Measurements from ENCODE around the gene GRAMD1B.

GRAMD1B gene

GRCh38 chr11:123388640-123389039 lies 41.4 kb upstream of the GRAMD1B start:
- TF ChIP-seq, protein P1, sequence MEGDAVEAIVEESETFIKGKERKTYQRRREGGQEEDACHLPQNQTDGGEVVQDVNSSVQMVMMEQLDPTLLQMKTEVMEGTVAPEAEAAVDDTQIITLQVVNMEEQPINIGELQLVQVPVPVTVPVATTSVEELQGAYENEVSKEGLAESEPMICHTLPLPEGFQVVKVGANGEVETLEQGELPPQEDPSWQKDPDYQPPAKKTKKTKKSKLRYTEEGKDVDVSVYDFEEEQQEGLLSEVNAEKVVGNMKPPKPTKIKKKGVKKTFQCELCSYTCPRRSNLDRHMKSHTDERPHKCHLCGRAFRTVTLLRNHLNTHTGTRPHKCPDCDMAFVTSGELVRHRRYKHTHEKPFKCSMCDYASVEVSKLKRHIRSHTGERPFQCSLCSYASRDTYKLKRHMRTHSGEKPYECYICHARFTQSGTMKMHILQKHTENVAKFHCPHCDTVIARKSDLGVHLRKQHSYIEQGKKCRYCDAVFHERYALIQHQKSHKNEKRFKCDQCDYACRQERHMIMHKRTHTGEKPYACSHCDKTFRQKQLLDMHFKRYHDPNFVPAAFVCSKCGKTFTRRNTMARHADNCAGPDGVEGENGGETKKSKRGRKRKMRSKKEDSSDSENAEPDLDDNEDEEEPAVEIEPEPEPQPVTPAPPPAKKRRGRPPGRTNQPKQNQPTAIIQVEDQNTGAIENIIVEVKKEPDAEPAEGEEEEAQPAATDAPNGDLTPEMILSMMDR (IDR thresholded peaks at IDR 0.05; ENCODE audit: low read depth, low read length) = no peak
- H3K4me3 ChIP-seq (ENCODE audit: low read depth, low read length) = no peak overlapping the region

DNA sequence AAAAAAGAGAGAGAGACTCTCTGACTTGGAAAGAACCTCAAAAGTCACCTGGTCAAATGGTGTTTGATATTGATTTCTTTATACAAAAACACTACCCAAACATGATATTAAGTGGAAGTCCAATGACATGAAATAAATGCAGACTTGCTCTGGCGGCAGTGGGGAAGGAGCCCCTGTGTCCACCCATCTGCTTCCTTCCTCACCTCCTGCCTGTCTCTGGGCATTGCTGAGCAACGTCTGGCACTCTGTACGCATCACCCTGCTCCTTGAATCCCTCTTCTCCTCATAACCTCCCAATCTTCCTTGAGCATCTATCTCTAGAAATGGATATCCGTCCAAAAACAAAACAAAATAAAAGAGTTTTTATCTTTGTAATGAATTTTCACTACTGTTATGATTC lies 39.9 kb upstream of the GRAMD1B start:
- TF ChIP-seq, protein P1 (IDR thresholded peaks at IDR 0.05; ENCODE audit: low read depth, low read length) = no peak
- H3K4me3 ChIP-seq (ENCODE audit: low read depth, low read length) = no peak overlapping the region

DNA sequence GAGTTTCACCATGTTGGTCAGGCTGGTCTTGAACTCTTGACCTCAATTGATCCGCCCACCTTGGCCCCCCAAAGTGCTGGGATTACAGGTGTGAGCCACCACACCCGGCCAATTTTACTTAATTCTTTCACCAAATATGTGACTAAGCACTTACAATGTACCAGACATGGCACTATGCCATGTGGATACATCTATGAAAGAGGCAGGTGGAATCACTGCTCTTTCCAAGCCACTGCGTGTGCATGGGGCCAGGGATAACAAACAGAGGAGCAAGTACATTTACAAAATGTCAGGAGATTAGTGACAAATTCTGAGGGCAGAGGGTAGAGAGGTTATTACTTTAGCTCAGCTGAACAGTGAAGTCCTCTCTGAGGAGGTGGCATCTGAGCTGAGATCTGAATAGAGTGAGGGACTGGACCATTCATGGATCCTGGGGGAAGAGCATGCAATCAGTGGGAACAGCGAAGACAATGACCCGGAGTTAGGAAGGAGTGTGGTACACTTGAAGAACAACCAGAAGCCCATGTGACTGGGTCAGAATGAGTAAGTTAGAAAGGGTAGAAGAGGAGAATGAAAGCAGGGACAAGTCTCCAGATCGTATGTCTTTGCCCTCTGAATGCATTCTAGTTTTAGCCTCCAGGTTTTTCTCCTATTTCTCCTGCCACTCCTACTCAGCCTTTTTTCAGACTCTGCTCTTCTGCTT lies 38.3 kb upstream of the GRAMD1B start:
- TF ChIP-seq, protein P1 (IDR thresholded peaks at IDR 0.05; ENCODE audit: low read depth, low read length) = no peak
- no peak overlapping the region for H3K4me3 ChIP-seq (ENCODE audit: low read depth, low read length)

DNA sequence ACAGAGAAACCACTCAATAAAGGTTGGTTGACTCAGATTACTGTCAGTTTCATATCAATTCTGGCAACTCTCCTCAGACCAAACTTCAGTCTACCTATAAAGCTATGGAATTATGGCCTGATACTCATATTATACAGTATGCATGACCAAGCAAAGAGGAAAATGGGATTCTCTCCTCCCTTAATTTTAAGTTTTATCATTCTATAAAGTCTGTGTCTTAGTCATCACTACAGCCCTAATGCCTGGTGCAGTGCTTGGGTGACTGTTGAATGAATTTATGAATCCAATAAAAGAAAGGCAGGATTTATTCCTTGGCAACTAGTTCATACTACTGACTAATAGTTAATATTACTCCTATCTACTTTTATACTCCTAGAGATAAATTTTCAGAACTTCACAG lies 37.6 kb upstream of the GRAMD1B start:
- no peak overlapping the region for H3K4me3 ChIP-seq (ENCODE audit: low read depth, low read length)
- TF ChIP-seq, protein P1 (IDR thresholded peaks at IDR 0.05; ENCODE audit: low read depth, low read length) = no peak

DNA sequence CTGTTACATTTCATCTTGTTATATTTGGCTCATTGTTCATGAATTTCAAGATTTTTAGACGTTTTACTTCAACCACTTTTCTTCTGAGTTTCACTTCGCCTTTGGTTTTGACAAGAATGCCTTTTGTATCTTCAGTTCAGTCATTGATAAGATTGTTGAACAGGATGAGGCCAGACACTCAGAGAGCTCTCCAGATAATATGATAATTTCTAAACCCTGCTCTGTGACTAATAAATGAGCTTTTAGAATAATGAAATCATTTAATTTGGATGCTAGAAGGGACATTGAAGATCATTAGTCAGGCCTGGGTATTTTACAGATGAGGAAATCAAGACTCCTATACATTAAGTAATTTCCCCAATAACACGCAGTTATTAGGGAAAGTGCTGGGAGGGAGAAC lies 37.2 kb upstream of the GRAMD1B start:
- TF ChIP-seq, protein P1 (IDR thresholded peaks at IDR 0.05; ENCODE audit: low read depth, low read length) = no peak
- no peak overlapping the region for H3K4me3 ChIP-seq (ENCODE audit: low read depth, low read length)

GRCh38 chr11:123393312-123393927 lies 36.6 kb upstream of the GRAMD1B start:
- TF ChIP-seq, protein P1 (IDR thresholded peaks at IDR 0.05; ENCODE audit: low read depth, low read length) = no peak
- no peak overlapping the region for H3K4me3 ChIP-seq (ENCODE audit: low read depth, low read length)

DNA sequence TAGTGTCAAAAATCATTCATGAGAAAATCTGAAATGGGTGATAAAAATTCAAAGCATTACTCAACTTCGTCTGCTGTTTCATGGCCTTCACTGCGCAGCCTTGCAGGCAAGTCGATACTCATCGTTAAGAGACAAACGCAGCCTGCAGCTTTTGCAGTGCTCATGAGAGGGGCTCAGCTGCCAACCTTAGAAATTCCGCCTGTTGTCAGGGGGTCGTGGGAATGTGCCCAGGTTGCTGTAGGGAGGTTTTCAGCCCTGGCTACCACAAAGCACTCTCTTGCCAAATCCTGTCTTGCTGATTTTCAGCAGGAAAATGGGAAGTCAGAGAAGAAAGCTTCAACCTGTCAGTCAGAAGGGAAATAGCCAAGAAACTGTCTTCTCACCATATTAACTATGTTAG lies 25.4 kb upstream of the GRAMD1B start:
- TF ChIP-seq, protein P1 (IDR thresholded peaks at IDR 0.05; ENCODE audit: low read depth, low read length) = no peak
- H3K4me3 ChIP-seq (ENCODE audit: low read depth, low read length) = no peak overlapping the region

Data from WI38 (cell line).